Astrocyte (in vitro differentiated cells and primary cell): Measurements from ENCODE around the gene MUC5AC. TPM values are rescaled to one million over a fixed set of nuclear protein-coding genes. Genes with fewer than 3 reads are reported as not detected.

Experiments
- DNase-seq: peaks from one replicate; pipeline ENCODE4 v3.0.0-alpha.2; 2010; ENCODE audit warnings: low read depth
- FAIRE-seq: peaks from 2 replicates; lab custom pipeline; 2011; peaks lifted over from hg19 to GRCh38; lab: Jason Lieb, UNC
- H2AFZ ChIP-seq: 2 replicates; pipeline ENCODE4 v1.6.0; 2012; ENCODE audit warnings: low read depth, low read length, inconsistent platforms
- H3K27ac ChIP-seq: 2 replicates; pipeline ENCODE4 v1.5.1; 2011; ENCODE audit warnings: low read depth, low read length, inconsistent platforms
- H3K27me3 ChIP-seq: 2 replicates; pipeline ENCODE4 v1.6.0; 2011; ENCODE audit warnings: low read length, inconsistent platforms; ENCODE audit not compliant: insufficient read depth
- H3K36me3 ChIP-seq: 2 replicates; pipeline ENCODE4 v1.5.1; 2011; ENCODE audit warnings: low read length, inconsistent platforms; ENCODE audit not compliant: insufficient read depth
- H3K4me1 ChIP-seq: 2 replicates; pipeline ENCODE4 v1.5.1; 2011; ENCODE audit warnings: low read length, inconsistent platforms; ENCODE audit not compliant: insufficient read depth
- H3K4me2 ChIP-seq: 2 replicates; pipeline ENCODE4 v1.6.0; 2012; ENCODE audit warnings: low read length, inconsistent platforms
- H3K4me3 ChIP-seq: 2 replicates; pipeline ENCODE4 v1.5.1; 2011; ENCODE audit warnings: low read depth, mild to moderate bottlenecking, low read length, inconsistent platforms; ENCODE audit not compliant: insufficient read depth
- H3K79me2 ChIP-seq: 2 replicates; pipeline ENCODE4 v1.6.0; 2012; ENCODE audit warnings: mild to moderate bottlenecking, low read length, inconsistent platforms; ENCODE audit not compliant: insufficient read depth
- H3K9ac ChIP-seq: 2 replicates; pipeline ENCODE4 v1.6.0; 2012; ENCODE audit warnings: mild to moderate bottlenecking, low read length, inconsistent platforms
- H3K9me3 ChIP-seq: 2 replicates; pipeline ENCODE4 v1.5.1; 2012; ENCODE audit warnings: low read depth, mild to moderate bottlenecking, low read length, inconsistent platforms; ENCODE audit not compliant: insufficient read depth
- H4K20me1 ChIP-seq: 2 replicates; pipeline ENCODE4 v1.6.0; 2012; ENCODE audit warnings: low read length, inconsistent platforms; ENCODE audit not compliant: insufficient read depth
- H3K27ac Mint-ChIP-seq: one replicate; pipeline ENCODE4 v1.8.0; 2021; ENCODE audit warnings: mild to moderate bottlenecking, mixed read lengths; ENCODE audit not compliant: unreplicated experiment
- H3K27me3 Mint-ChIP-seq: one replicate; pipeline ENCODE4 v1.8.0; 2021; ENCODE audit warnings: low read depth, mixed read lengths; ENCODE audit not compliant: unreplicated experiment
- H3K36me3 Mint-ChIP-seq: one replicate; pipeline ENCODE4 v1.8.0; 2021; ENCODE audit warnings: low read depth, mixed read lengths; ENCODE audit not compliant: unreplicated experiment
- H3K4me1 Mint-ChIP-seq: one replicate; pipeline ENCODE4 v1.8.0; 2021; ENCODE audit warnings: low read depth, mixed read lengths; ENCODE audit not compliant: unreplicated experiment
- H3K4me3 Mint-ChIP-seq: one replicate; pipeline ENCODE4 v1.8.0; 2021; ENCODE audit warnings: mild to moderate bottlenecking, moderate library complexity, mixed read lengths; ENCODE audit not compliant: unreplicated experiment
- H3K9me3 Mint-ChIP-seq: one replicate; pipeline ENCODE4 v1.8.0; 2021; ENCODE audit warnings: mild to moderate bottlenecking, mixed read lengths; ENCODE audit not compliant: unreplicated experiment
- EZH2 ChIP-seq: IDR thresholded peaks from 2 replicates; pipeline ENCODE4 v1.6.1; 2012; ENCODE audit warnings: mild to moderate bottlenecking, low read length, inconsistent platforms; ENCODE audit not compliant: insufficient read depth
- total RNA-seq: library from RNA; stranded (reverse); gene quantifications from 2 replicates; pipeline ENCODE4 v1.2.1, GENCODE V29; 2021
- TF ChIP-seq, protein P1 (sequence below): IDR thresholded peaks from 2 replicates; pipeline ENCODE4 v1.5.1; 2011; ENCODE audit warnings: low read depth, mild to moderate bottlenecking, inconsistent platforms, low read length, moderate library complexity; ENCODE audit not compliant: insufficient read depth

The MUC5AC gene
- total RNA-seq, 1 donor from 2014 or later, result not detected

GRCh38 chr11:1230456-1231395 is 73.0 kb downstream of the MUC5AC start:
- H3K4me1 ChIP-seq, result no peaks in the 10 kb centered on the region
- Mint-ChIP-seq H3K4me1 (no peaks in the 10 kb centered on the region), H3K27ac (no peak overlapping the region), H3K36me3 (no peaks in the 10 kb centered on the region), H3K27me3 (peaks cover 10% of the 10 kb centered on the region), H3K4me3 (no peak overlapping the region), H3K9me3 (no peaks in the 10 kb centered on the region)
- H2AFZ ChIP-seq, result no peak overlapping the region
- no peak overlapping the region for H3K4me2 ChIP-seq
- H3K36me3 ChIP-seq, result no peaks in the 10 kb centered on the region
- H3K4me3 ChIP-seq, result no peak overlapping the region
- FAIRE-seq, result no peak
- no peaks in the 10 kb centered on the region for H3K9me3 ChIP-seq
- H3K27ac ChIP-seq, result no peak overlapping the region
- no peak overlapping the region for H3K9ac ChIP-seq
- H3K79me2 ChIP-seq, result no peaks in the 10 kb centered on the region
- no peaks in the 10 kb centered on the region for H3K27me3 ChIP-seq
- H4K20me1 ChIP-seq, result no peaks in the 10 kb centered on the region
- no peak for DNase-seq
- TF ChIP-seq, protein P1, sequence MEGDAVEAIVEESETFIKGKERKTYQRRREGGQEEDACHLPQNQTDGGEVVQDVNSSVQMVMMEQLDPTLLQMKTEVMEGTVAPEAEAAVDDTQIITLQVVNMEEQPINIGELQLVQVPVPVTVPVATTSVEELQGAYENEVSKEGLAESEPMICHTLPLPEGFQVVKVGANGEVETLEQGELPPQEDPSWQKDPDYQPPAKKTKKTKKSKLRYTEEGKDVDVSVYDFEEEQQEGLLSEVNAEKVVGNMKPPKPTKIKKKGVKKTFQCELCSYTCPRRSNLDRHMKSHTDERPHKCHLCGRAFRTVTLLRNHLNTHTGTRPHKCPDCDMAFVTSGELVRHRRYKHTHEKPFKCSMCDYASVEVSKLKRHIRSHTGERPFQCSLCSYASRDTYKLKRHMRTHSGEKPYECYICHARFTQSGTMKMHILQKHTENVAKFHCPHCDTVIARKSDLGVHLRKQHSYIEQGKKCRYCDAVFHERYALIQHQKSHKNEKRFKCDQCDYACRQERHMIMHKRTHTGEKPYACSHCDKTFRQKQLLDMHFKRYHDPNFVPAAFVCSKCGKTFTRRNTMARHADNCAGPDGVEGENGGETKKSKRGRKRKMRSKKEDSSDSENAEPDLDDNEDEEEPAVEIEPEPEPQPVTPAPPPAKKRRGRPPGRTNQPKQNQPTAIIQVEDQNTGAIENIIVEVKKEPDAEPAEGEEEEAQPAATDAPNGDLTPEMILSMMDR, result no peak
- TF ChIP-seq EZH2, result no peak

DNA sequence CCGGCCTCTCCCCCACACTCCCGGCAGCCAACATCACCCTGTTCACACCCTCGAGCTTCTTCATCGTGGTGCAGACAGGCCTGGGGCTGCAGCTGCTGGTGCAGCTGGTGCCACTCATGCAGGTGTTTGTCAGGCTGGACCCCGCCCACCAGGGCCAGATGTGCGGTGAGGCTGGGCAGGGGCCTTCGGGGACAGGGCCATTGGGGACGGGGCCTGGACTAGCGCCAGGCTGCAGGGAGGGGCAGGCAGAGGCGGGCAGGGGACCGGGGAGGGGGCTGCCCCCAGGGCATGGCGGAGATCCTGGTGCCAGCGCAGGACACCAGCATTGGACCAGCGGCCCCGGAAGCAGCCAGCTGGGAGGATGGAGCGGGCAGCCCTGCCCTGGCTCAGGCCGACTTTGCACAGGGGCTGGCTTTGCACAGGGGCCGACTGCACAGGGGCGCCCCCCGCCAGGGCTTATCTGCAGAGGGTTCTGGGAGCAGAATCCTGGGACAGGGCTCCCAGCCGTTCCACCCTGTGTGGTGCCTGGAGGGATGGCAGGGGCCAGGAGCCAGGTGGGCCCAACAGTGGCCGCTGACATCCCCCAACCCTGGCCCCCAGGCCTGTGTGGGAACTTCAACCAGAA is 73.8 kb downstream of the MUC5AC start:
- no peaks in the 10 kb centered on the region for H3K27me3 ChIP-seq
- no peaks in the 10 kb centered on the region for H3K36me3 ChIP-seq
- FAIRE-seq (no peak), DNase-seq (no peak)
- no peak overlapping the region for H2AFZ ChIP-seq
- Mint-ChIP-seq H3K36me3 (no peaks in the 10 kb centered on the region), H3K27me3 (peaks cover 10% of the 10 kb centered on the region), H3K4me3 (no peak overlapping the region), H3K9me3 (no peaks in the 10 kb centered on the region), H3K4me1 (no peaks in the 10 kb centered on the region), H3K27ac (no peak overlapping the region)
- H3K4me3 ChIP-seq, result no peak overlapping the region
- H3K27ac ChIP-seq, result no peak overlapping the region
- no peaks in the 10 kb centered on the region for H4K20me1 ChIP-seq
- H3K4me1 ChIP-seq, result no peaks in the 10 kb centered on the region
- TF ChIP-seq EZH2, result no peak
- TF ChIP-seq, protein P1, result no peak
- H3K79me2 ChIP-seq, result no peaks in the 10 kb centered on the region
- no peak overlapping the region for H3K9ac ChIP-seq
- no peaks in the 10 kb centered on the region for H3K9me3 ChIP-seq
- no peak overlapping the region for H3K4me2 ChIP-seq
